ENCODE data around the gene CACNA2D2.
A peak's percentile ranks its signal among the peaks of the same experiment; 100 is the strongest.

CACNA2D2 gene

DNA sequence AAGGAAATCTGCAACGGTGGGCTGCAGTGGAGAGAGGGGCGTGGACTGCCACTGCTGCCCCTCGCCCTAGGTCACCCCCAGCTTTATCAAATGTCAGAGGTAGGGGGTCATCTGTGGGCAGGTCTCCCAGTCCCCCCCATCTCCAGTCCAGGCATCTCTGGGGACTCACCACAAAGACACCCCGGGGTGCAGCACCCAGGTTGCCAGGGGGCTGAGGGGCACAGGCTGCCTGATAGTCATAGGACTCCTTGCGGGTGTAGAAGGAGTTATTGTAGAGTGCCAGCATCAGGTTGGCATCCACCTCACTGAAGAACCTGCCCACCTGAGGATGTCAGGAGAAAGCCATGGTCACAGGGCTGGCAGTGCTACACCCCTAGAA is 137.6 kb downstream of the CACNA2D2 start:
- Histone ChIP-seq H3K27me3 (ENCODE audit: low read length) (no peaks in the 10 kb centered on the region), H3K36me3 (ENCODE audit: low read length) (no peaks in the 10 kb centered on the region), H3K79me2 (ENCODE audit: insufficient read depth, low read length) (no peaks in the 10 kb centered on the region), H3F3A (ENCODE audit: insufficient read depth) (no peaks in the 10 kb centered on the region), H3K9me2 (replicated peaks; ENCODE audit: insufficient read depth, low read length) (no peaks in the 10 kb centered on the region), H2AFZ (ENCODE audit: low read depth, low read length, severe bottlenecking) (no peak overlapping the region), H3K27ac (ENCODE audit: low read depth, low read length) (no peak overlapping the region), H3K9me3 (ENCODE audit: insufficient read depth, low read length) (no peaks in the 10 kb centered on the region), H3K9ac (ENCODE audit: low read length) (peak overlapping the region; percentile 52; the same call in 1 of the 2 replicates), H3K4me3 (ENCODE audit: insufficient read depth, low read length, poor library complexity, severe bottlenecking) (peak overlapping the region; percentile 49), H3K4me2 (ENCODE audit: low read depth, low read length, poor library complexity, severe bottlenecking) (peak overlapping the region; percentile 73), H4K20me1 (ENCODE audit: low read depth, low read length) (no peaks in the 10 kb centered on the region)
- no peak for TF ChIP-seq EZH2phosphoT487 (conservative IDR thresholded peaks at IDR 0.05; ENCODE audit: low read length)
- TF ChIP-seq, protein P1, sequence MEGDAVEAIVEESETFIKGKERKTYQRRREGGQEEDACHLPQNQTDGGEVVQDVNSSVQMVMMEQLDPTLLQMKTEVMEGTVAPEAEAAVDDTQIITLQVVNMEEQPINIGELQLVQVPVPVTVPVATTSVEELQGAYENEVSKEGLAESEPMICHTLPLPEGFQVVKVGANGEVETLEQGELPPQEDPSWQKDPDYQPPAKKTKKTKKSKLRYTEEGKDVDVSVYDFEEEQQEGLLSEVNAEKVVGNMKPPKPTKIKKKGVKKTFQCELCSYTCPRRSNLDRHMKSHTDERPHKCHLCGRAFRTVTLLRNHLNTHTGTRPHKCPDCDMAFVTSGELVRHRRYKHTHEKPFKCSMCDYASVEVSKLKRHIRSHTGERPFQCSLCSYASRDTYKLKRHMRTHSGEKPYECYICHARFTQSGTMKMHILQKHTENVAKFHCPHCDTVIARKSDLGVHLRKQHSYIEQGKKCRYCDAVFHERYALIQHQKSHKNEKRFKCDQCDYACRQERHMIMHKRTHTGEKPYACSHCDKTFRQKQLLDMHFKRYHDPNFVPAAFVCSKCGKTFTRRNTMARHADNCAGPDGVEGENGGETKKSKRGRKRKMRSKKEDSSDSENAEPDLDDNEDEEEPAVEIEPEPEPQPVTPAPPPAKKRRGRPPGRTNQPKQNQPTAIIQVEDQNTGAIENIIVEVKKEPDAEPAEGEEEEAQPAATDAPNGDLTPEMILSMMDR (IDR thresholded peaks at IDR 0.05; ENCODE audit: insufficient read depth, low read length, poor library complexity, severe bottlenecking), result no peak

DNA sequence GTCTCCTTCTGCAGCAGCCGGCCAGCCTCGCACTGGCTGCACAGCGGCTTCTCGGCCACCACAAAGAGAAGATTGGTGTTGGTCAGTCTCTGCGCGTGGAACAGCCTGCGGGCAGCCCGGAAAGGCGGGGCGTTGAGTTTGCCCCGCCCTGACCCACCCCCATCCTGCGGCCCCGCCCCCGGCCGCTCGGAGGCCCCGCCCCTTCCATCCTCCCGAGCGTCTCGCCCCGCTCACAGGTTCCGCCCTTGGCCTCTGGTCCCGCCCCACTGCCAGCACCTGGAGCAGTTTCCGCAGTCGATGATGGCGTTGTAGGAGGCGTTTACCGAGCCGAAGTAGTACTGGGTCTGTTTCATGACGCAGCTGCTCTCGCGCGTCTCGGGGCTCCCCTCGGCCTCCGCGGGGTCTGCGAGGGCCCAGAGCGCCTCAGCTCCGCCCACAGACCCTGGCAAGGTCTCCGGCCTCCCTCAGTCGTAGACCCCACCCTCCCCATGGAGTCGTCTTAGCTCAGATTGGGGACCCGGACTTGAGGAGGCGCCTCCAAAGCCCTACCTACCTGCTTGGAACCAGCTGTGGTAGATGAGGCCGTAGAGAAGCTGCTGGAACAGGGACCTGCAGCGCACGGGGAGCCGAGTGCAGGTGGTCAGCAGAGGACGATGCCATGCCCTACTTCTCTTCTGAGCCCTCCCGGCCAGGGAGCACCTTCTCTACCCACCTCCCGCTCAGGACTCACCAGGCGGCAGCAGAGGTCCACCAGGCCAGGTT is 138.2 kb downstream of the CACNA2D2 start:
- H3F3A ChIP-seq (ENCODE audit: insufficient read depth), result no peaks in the 10 kb centered on the region
- H3K9me3 ChIP-seq (ENCODE audit: insufficient read depth, low read length), result no peaks in the 10 kb centered on the region

DNA sequence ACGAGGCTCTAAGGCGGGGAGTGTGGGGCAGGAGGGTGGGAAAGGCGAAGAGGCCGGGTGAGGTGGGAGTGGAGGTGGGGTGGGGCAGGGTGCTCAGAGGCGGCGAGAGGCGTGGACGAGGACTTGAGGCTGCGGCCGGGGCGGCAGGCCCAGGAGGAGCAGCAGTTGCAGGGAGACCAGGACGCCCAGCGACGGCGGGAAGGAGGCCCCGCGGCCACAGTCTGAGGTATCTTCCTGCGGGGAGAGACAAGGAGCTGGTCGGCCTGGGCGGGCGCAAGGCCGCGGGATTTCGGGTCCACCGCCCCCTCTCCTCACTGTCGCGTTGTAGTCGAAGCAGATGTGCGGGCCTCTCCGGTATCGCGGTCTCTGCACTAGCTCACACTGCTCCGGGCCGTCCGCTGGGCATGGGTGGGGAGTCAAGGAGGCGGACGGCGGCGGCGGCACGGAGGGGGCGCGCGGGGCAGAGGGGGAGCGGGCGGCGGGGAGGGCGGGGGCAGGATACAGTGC is 138.8 kb downstream of the CACNA2D2 start:
- H3K27ac ChIP-seq (ENCODE audit: low read depth, low read length), result no peak overlapping the region
- no peaks in the 10 kb centered on the region for H3K9me3 ChIP-seq (ENCODE audit: insufficient read depth, low read length)
- no peaks in the 10 kb centered on the region for H3F3A ChIP-seq (ENCODE audit: insufficient read depth)
- no peak overlapping the region for H3K4me2 ChIP-seq (ENCODE audit: low read depth, low read length, poor library complexity, severe bottlenecking)
- H3K36me3 ChIP-seq (ENCODE audit: low read length), result no peaks in the 10 kb centered on the region
- H3K4me3 ChIP-seq (ENCODE audit: insufficient read depth, low read length, poor library complexity, severe bottlenecking), result no peak overlapping the region
- H3K9ac ChIP-seq (ENCODE audit: low read length), result no peak overlapping the region
- H3K27me3 ChIP-seq (ENCODE audit: low read length), result no peaks in the 10 kb centered on the region
- H2AFZ ChIP-seq (ENCODE audit: low read depth, low read length, severe bottlenecking), result no peak overlapping the region
- no peaks in the 10 kb centered on the region for H3K9me2 ChIP-seq (replicated peaks; ENCODE audit: insufficient read depth, low read length)
- no peaks in the 10 kb centered on the region for H3K79me2 ChIP-seq (ENCODE audit: insufficient read depth, low read length)
- no peaks in the 10 kb centered on the region for H4K20me1 ChIP-seq (ENCODE audit: low read depth, low read length)
- TF ChIP-seq, protein P1 (IDR thresholded peaks at IDR 0.05; ENCODE audit: insufficient read depth, low read length, poor library complexity, severe bottlenecking), result no peak
- no peak for TF ChIP-seq EZH2phosphoT487 (conservative IDR thresholded peaks at IDR 0.05; ENCODE audit: low read length)

More for the DNA sequence above, 138.2 kb downstream of the CACNA2D2 start:
- H3K27ac ChIP-seq (ENCODE audit: low read depth, low read length), result no peak overlapping the region
- H4K20me1 ChIP-seq (ENCODE audit: low read depth, low read length), result no peaks in the 10 kb centered on the region
- H3K9me2 ChIP-seq (replicated peaks; ENCODE audit: insufficient read depth, low read length), result no peaks in the 10 kb centered on the region
- H3K9ac ChIP-seq (ENCODE audit: low read length), result peak overlapping the region; percentile 52
- H3K4me3 ChIP-seq (ENCODE audit: insufficient read depth, low read length, poor library complexity, severe bottlenecking), result peak overlapping the region; percentile 49
- H3K79me2 ChIP-seq (ENCODE audit: insufficient read depth, low read length), result no peaks in the 10 kb centered on the region
- H3K4me2 ChIP-seq (ENCODE audit: low read depth, low read length, poor library complexity, severe bottlenecking), result peak overlapping the region; percentile 73
- H3K36me3 ChIP-seq (ENCODE audit: low read length), result no peaks in the 10 kb centered on the region
- peak overlapping the region; percentile 91 for H2AFZ ChIP-seq (ENCODE audit: low read depth, low read length, severe bottlenecking)
- TF ChIP-seq, protein P1 (IDR thresholded peaks at IDR 0.05; ENCODE audit: insufficient read depth, low read length, poor library complexity, severe bottlenecking), result no peak
- no peak for TF ChIP-seq EZH2phosphoT487 (conservative IDR thresholded peaks at IDR 0.05; ENCODE audit: low read length)
- H3K27me3 ChIP-seq (ENCODE audit: low read length), result no peaks in the 10 kb centered on the region

Data from SU-DHL-6 (cell line).